HG02610 (cell line): ENCODE data around the gene KCNA3.

Experiments used
- ATAC-seq: cut with Tn5 transposase; IDR thresholded peaks from one replicate; pipeline ENCODE4 v1.9.1; 2021; ENCODE audit warnings: mild to moderate bottlenecking, moderate library complexity; ENCODE audit not compliant: unreplicated experiment

The KCNA3 gene

GRCh38 chr1:110639724-110640386 lies 34.9 kb downstream of the KCNA3 start:
- ATAC-seq: no peak

- ATAC-seq: no peak
Measured at GRCh38 chr1:110638556-110638955, 36.2 kb downstream of the KCNA3 start.

- ATAC-seq: no peak
Measured at GRCh38 chr1:110638058-110638457, 36.7 kb downstream of the KCNA3 start.

- ATAC-seq: no peak
Measured at GRCh38 chr1:110637475-110637874, 37.3 kb downstream of the KCNA3 start.

- ATAC-seq: no peak
Measured at GRCh38 chr1:110636149-110636935, 38.4 kb downstream of the KCNA3 start.

GRCh38 chr1:110635434-110635833 lies 39.3 kb downstream of the KCNA3 start:
- ATAC-seq: no peak

GRCh38 chr1:110634455-110635311 lies 40.1 kb downstream of the KCNA3 start:
- ATAC-seq: peak; percentile 71

GRCh38 chr1:110634086-110634454 lies 40.7 kb downstream of the KCNA3 start:
- no peak for ATAC-seq

GRCh38 chr1:110633646-110634030 lies 41.1 kb downstream of the KCNA3 start:
- ATAC-seq: no peak

- no peak for ATAC-seq
Measured at GRCh38 chr1:110631836-110632620, 42.7 kb downstream of the KCNA3 start.

GRCh38 chr1:110630839-110631663 lies 43.7 kb downstream of the KCNA3 start:
- peak; percentile 46 for ATAC-seq

GRCh38 chr1:110628323-110629105 lies 46.2 kb downstream of the KCNA3 start:
- no peak for ATAC-seq

GRCh38 chr1:110627764-110628163 lies 47.0 kb downstream of the KCNA3 start:
- ATAC-seq: no peak

GRCh38 chr1:110626889-110627288 lies 47.9 kb downstream of the KCNA3 start:
- no peak for ATAC-seq
